Naive thymus-derived CD4-positive, alpha-beta T cell (primary cell): Measurements from ENCODE around the gene TNIK. TPM values are rescaled to one million over a fixed set of nuclear protein-coding genes. Genes with fewer than 3 reads are reported as not detected.

Experiments used
- ATAC-seq: fragments of 150-1000 bp; cut with Tn5 transposase; 2 replicates; pipeline ENCODE4 v1.10.0; 2021; ENCODE audit warnings: mild to moderate bottlenecking, moderate library complexity
- CTCF ChIA-PET: fragments of 350-600 bp; sonication (Branson Sonifier 250); formaldehyde crosslinking; loops from one replicate; lab custom pipeline; 2021; ENCODE audit warnings: antibody characterized with exemption; lab: Charles Lee
- POLR2A ChIA-PET: fragments of 350-600 bp; sonication (Branson Sonifier 250); formaldehyde crosslinking; loops from one replicate; lab custom pipeline; 2021; ENCODE audit warnings: antibody characterized with exemption, inconsistent platforms; lab: Charles Lee
- DNase-seq, 9 donors: peaks; one replicate each; pipeline versions ENCODE4 v3.0.0 to v3.0.0-alpha.2; 2020 to 2022; ENCODE audit warnings: mixed read lengths in 1 of 9
- H3K27ac ChIP-seq: one replicate; pipeline ENCODE4 v1.7.0; 2013; ENCODE audit warnings: mild to moderate bottlenecking, low read depth, low read length, moderate library complexity
- H3K27me3 ChIP-seq, 2 donors: one replicate each; pipeline ENCODE4 v1.7.0; 2013; ENCODE audit warnings: low read length in 2 of 2, mild to moderate bottlenecking in 2 of 2, moderate library complexity in 2 of 2; ENCODE audit not compliant: control insufficient read depth in 2 of 2, insufficient read depth in 2 of 2
- H3K36me3 ChIP-seq, 3 experiments: 1 replicate in 2 of 3; 2 replicates in 1 of 3; pipeline ENCODE4 v1.7.0; 2013; ENCODE audit warnings: low read length in 3 of 3, mild to moderate bottlenecking in 3 of 3, moderate library complexity in 1 of 3; ENCODE audit not compliant: insufficient read depth in 3 of 3, control insufficient read depth in 2 of 3
- H3K4me1 ChIP-seq, 2 donors: one replicate each; pipeline ENCODE4 v1.7.0; 2013; ENCODE audit warnings: low read length in 2 of 2, mild to moderate bottlenecking in 2 of 2, moderate library complexity in 1 of 2; ENCODE audit not compliant: control insufficient read depth in 2 of 2, insufficient read depth in 2 of 2
- H3K4me3 ChIP-seq: 2 replicates; pipeline ENCODE4 v1.7.0; 2013; ENCODE audit warnings: mild to moderate bottlenecking, low read length
- H3K9me3 ChIP-seq, 3 experiments: 1 replicate in 2 of 3; 2 replicates in 1 of 3; pipeline ENCODE4 v1.7.0; 2013; ENCODE audit warnings: low read length in 3 of 3; ENCODE audit not compliant: control insufficient read depth in 2 of 3
- H3K27ac Mint-ChIP-seq, 9 donors: one replicate each; pipeline ENCODE4 v1.8.0; 2020 to 2022; ENCODE audit warnings: mixed read lengths in 9 of 9, mild to moderate bottlenecking in 8 of 9, moderate library complexity in 5 of 9, inconsistent platforms in 2 of 9
- H3K27me3 Mint-ChIP-seq, 5 donors: one replicate each; pipeline ENCODE4 v1.8.0; 2021 to 2022; ENCODE audit warnings: mixed read lengths in 5 of 5, mild to moderate bottlenecking in 1 of 5
- H3K36me3 Mint-ChIP-seq, 5 donors: one replicate each; pipeline ENCODE4 v1.8.0; 2020 to 2022; ENCODE audit warnings: mixed read lengths in 5 of 5, mild to moderate bottlenecking in 3 of 5, inconsistent platforms in 1 of 5
- H3K4me1 Mint-ChIP-seq, 7 donors: one replicate each; pipeline ENCODE4 v1.8.0; 2020 to 2022; ENCODE audit warnings: mixed read lengths in 7 of 7, mild to moderate bottlenecking in 3 of 7, inconsistent platforms in 1 of 7
- H3K4me3 Mint-ChIP-seq, 10 donors: one replicate each; pipeline ENCODE4 v1.8.0; 2020 to 2022; ENCODE audit warnings: mild to moderate bottlenecking in 10 of 10, mixed read lengths in 10 of 10, moderate library complexity in 6 of 10, inconsistent platforms in 2 of 10
- H3K9me3 Mint-ChIP-seq, 11 donors: one replicate each; pipeline ENCODE4 v1.8.0; 2020 to 2022; ENCODE audit warnings: mixed read lengths in 11 of 11, mild to moderate bottlenecking in 4 of 11, inconsistent platforms in 1 of 11, moderate library complexity in 1 of 11
- intact Hi-C, 2 donors: fragments of 100-400 bp; cut with micrococcal nuclease; formaldehyde crosslinking; loops; one replicate each; pipeline ENCODE4 v1.15.1; 2023
- microRNA-seq: library from miRNA; unstranded; fragments of <30 nt; microRNA quantifications from one replicate; pipeline ENCODE4 v1.2.0, GENCODE V29; 2022; ENCODE audit warnings: borderline microRNAs expressed
- polyA plus RNA-seq, 2 donors: library from polyadenylated mRNA; unstranded; fragments of 300-500 nt; fragmentation: Illumina TruSeq; gene quantifications; one replicate each; pipeline ENCODE4 v1.2.3, GENCODE V29; 2021
- total RNA-seq, 6 experiments: library from RNA in 5 of 6; stranded (reverse) in 5 of 6; gene quantifications; 1 replicate in 5 of 6; 2 replicates in 1 of 6; pipeline ENCODE4 v1.2.3 and lab custom pipeline; 2021 to 2026

Gene TNIK
- total and polyA plus RNA-seq, 7 experiments from 2014 or later = 20.2 to 74.9 (median 66.3) TPM

DNA sequence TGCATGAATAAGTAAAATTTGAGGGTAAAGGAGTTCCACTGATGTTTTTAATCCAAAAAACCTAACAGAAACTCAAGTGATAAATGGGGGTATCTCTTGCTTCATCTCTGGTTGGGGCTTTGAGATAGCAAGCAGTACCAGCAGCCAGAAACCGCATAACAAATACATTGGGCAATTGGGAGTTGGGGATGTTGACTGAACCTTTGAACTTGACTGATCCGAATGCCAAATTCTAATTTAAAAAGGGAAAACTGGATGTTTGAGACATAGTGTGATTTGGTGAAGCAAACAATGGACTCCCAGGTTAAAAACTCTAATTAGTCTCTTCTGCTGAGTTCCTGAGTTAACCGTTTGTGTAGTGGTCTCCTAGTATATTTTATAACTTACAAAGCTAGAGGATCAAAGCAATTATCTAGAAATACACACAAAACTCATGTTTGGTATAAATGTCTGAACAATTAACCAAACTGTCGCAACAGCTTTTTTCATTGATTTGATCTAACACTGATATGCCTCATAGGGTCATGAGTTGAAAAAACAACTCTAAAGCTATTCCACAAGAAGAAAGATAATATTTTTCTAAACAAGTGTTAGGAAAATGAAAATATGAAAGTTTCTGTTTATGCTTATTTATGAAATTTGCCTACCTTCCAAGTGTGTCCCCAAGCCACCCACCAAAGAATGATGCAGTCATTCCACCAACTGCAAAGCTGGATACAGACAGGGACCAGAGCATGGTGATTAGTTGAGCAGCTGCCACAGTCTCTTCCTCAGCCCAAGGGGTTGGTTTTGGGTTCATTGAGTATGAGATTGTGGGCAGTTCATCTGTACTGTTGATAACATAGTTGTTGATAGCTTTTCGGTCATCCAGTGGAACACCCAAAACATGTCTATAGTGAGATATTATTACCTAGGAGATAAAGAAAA, 446.1 kb downstream of the TNIK start:
- intact Hi-C loops = no loop called here
- Mint-ChIP-seq H3K36me3 (no peaks in the 10 kb centered on the region), H3K4me1 (peaks cover 0 to 2% (median 0%) of the 10 kb centered on the region in 7 donors), H3K27me3 (peaks cover 7 to 30% (median 18%) of the 10 kb centered on the region in 5 donors), H3K27ac (no peak overlapping the region), H3K4me3 (no peak overlapping the region), H3K9me3 (peaks cover 0 to 4% (median 0%) of the 10 kb centered on the region in 11 donors)
- Histone ChIP-seq H3K27ac (no peak overlapping the region), H3K36me3 (no peaks in the 10 kb centered on the region), H3K4me3 (no peak overlapping the region), H3K9me3 (no peaks in the 10 kb centered on the region), H3K27me3 (no peaks in the 10 kb centered on the region), H3K4me1 (no peaks in the 10 kb centered on the region)
- DNase-seq (no peak), ATAC-seq (no peak)
- POLR2A ChIA-PET = no interaction called here
- CTCF ChIA-PET = interaction anchor here (0.5 kb wide), 1 partner anchor 10 kb away, joined by 3 read pairs; no protein-coding TSS in a partner anchor

DNA sequence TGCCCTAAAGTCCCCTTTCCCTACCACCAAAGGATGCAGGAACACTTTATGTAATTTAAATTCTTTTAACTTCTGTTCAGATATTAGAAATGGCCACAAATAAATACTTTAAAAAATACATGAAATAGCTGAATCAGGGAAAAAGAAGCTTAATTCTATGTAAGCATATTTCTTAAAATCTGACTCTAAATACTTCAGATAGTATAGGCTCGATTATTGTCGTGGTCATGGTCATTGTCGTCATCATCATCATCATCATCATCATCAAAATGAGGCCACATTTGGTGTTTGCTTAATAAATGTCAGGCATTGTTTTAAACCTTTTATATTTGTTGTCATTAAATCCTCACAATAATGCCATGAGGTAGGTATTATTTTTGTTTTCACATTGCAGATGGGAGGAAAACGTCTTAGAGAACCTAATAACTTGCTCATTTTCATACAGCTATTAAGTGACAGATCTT, 448.3 kb downstream of the TNIK start:
- H3K27ac Mint-ChIP-seq = no peak overlapping the region
- Histone ChIP-seq H3K9me3 (no peaks in the 10 kb centered on the region), H3K36me3 (no peaks in the 10 kb centered on the region), H3K4me1 (no peaks in the 10 kb centered on the region), H3K4me3 (no peak overlapping the region), H3K27ac (no peak overlapping the region), H3K27me3 (no peaks in the 10 kb centered on the region)
- no peak overlapping the region for H3K4me3 Mint-ChIP-seq
- ChIA-PET CTCF (no interaction called here), POLR2A (interaction anchor here (0.7 kb wide), 1 partner anchor 1412 kb away, joined by 3 read pairs; no protein-coding TSS in a partner anchor)
- DNase-seq (no peak), ATAC-seq (no peak)
- H3K4me1 Mint-ChIP-seq = peaks cover 0 to 4% (median 0%) of the 10 kb centered on the region in 7 donors
- intact Hi-C loops = no loop called here
- H3K36me3 Mint-ChIP-seq = no peaks in the 10 kb centered on the region
- peaks cover 0 to 4% (median 0%) of the 10 kb centered on the region in 11 donors for H3K9me3 Mint-ChIP-seq
- H3K27me3 Mint-ChIP-seq = peaks cover 7 to 26% (median 18%) of the 10 kb centered on the region in 5 donors

Small RNAs within 50 kb of the gene (microRNA-seq; reads per million reads assigned to microRNA genes)
- gene MIR569 = not detected
